ENCODE measurements around the gene PRKCE. TPM values are rescaled to one million over a fixed set of nuclear protein-coding genes. Genes with fewer than 3 reads are reported as not detected.
A peak's percentile ranks its signal among the peaks of the same experiment; 100 is the strongest.
"Not testable (repeated sequence)": the region's sequence is repeated elsewhere in the genome, so short reads cannot be mapped to it uniquely, and the experiment has no call there.

PRKCE gene
- total RNA-seq, 1 donor from 2014 or later: 62.8 TPM

- FAIRE-seq (no peak), DNase-seq (ENCODE audit: low spot score in 2 of 2) (peak in 1 of 2 donors; percentile 46)
These were observed 39.9 kb downstream of the PRKCE start for GRCh38 chr2:45691171-45691999.

DNA sequence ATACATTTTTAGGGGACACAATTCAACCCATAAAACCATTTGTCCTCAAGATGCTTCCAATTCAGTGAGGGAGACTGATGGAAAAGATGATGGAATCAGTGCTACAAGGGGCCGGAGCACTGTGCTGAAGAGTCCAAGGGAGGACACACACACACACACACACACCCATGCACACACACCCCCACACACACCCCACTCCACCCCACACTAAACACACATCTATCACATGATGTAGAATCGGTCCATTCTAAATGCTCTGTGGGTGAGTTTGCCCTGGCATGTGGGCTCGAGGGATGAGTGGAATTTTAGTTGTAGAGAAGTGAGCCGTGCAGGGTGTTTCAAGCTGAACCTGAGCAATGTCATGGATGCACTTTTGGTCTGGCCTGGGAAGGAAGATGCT, 41.1 kb downstream of the PRKCE start:
- FAIRE-seq: no peak
- no peak for DNase-seq (ENCODE audit: low spot score in 2 of 2)

DNA sequence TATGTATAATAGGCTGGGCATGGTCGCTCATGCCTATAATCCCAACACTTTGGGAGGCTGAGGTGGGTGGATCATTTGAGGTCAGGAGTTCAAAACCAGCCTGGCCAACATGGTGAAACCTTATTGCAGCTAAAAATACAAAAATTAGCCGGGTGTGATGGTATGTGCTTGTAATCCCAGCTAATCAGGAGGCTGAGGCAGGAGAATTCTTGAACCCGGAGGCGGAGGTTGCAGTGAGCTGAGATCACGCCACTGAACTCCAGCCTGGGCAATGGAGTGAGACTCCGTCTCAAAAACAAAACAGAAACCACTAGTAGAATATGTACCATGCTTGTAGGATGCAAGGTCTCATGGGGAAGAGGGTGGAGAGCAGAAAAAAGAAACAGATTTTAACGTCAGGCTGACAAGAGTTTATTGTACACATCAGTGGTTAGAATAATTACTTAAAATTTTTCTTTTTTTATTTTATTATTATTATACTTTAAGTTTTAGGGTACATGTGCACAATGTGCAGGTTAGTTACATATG, 44.1 kb downstream of the PRKCE start:
- DNase-seq (ENCODE audit: low spot score in 2 of 2); FAIRE-seq: not testable (repeated sequence)

DNA sequence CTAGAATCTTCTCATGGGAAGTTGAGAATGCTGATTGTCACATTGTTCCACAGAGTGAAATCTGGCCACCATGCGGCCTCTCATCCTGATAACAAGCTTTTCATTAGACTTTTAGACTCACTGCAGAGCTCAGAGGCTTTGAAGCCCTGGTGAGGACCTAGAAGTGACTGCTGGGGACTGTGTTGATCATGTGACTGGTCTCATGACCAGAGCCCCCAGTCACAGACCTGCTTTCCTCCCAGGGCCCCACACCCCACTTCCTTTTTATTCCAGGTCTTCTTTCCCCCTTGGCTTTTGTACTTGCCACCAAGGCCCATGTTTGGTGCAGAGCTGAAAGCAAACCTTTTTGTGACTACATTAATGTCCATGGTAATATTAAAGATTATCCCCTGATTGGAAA, 45.2 kb downstream of the PRKCE start:
- DNase-seq (ENCODE audit: low spot score in 2 of 2) (no peak), FAIRE-seq (no peak)

DNA sequence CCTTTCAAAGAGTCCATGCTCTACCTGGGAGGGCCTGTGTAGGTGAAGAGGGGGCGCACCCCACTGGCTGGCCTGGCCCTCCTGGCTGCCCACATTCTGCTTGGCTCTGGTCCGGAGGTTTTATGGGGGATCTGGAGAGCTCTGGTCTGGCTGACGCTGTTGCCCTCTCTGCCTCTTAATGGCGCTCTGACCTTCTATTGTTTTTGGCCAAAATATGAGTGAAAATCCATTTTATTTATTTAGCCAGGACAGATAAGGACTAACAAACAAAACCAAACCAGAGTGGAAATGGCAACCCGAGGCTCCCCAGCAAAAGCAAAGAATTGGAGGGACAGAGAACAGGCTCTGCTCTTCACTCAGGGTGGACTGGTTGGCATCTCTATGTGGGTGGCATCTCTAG, 45.7 kb downstream of the PRKCE start:
- FAIRE-seq (no peak), DNase-seq (ENCODE audit: low spot score in 2 of 2) (no peak)

GRCh38 chr2:45698554-45698953, 47.1 kb downstream of the PRKCE start:
- no peak for DNase-seq (ENCODE audit: low spot score in 2 of 2)
- FAIRE-seq: no peak

DNA sequence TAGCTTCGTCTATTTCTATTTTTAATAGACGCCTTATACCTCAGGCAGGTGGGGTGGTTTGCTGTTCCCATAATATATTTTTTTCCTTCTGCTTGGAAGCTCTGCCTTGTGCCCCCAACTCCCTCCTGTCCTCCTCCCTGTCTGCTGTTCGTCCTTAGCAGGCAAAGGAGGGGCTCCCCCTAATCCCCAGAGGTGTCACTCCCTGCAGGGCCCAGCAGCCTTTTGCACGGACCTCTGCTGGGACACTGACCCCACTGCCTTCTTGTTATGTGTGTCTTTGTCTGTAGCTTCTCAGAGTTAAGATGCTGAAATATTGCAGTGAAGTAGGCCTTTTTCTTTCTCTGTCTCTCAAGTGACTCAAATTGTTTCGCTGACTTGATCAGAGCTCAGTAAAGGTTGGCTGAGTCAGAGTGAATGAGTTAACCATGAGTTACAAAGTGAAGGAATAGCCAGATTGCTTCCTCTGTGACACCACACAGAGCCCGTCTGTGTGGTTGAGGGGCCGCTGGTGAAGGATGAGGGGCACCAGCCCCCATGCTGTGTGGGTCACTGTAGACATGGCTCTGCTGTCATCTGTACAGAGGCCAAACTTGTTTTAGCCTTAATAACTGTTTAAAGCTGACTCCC, 47.7 kb downstream of the PRKCE start:
- FAIRE-seq (no peak), DNase-seq (ENCODE audit: low spot score in 2 of 2) (no peak)

DNA sequence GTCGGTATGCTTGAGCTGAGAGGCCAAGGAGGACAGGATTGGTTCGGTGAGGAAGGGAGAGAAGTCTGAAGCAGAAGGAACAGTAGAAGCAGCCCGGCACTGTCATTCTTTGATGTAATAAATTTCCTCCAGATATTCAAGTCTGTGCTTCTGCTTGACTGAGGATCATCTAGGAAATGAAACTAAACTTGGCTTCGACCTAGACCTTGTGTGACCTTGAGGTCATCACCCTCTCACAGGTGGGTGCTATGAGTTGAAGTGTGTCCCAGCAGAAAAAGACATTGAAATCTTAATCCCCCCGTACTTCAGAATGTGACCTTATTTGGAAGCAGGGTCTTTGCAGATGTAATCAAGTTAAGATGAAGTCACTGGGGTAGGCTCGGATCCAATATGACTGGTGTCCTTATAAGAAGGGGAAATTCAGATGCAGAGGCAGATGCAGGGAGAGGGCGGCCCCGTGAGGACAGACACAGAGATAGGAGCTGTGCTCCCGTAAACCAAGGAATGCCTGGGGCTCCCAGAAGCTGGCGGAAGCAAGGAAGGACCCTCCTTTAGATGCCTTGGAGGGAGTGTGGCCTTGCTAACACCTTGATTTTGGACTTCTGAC, 49.0 kb downstream of the PRKCE start:
- FAIRE-seq: no peak
- no peak for DNase-seq (ENCODE audit: low spot score in 2 of 2)

- FAIRE-seq (no peak), DNase-seq (ENCODE audit: low spot score in 2 of 2) (no peak)
These were observed 53.8 kb downstream of the PRKCE start for GRCh38 chr2:45705233-45705632.

DNA sequence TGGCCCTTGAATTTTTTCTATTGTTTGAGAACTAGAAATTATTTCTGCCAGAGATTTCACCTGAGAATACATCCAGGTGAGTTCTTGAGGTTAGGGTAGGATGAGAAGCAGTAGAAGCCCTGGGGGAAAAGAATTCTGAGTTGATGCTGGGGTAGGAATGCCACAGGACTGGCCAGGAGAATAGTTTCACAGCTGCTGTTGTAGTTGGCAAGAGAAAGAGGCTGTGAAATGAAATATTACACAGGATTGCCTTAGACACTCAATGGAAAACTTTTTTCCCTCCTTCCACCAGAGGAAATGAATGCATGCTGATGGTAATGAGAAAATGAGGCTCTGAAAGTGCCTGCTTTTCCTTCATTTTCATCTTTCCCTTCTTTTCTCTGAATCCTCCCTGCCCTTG, 54.6 kb downstream of the PRKCE start:
- FAIRE-seq (no peak), DNase-seq (ENCODE audit: low spot score in 2 of 2) (no peak)

- DNase-seq (ENCODE audit: low spot score in 2 of 2) (no peak), FAIRE-seq (no peak)
These were observed 55.5 kb downstream of the PRKCE start for GRCh38 chr2:45707006-45707405.

- DNase-seq (ENCODE audit: low spot score in 2 of 2) (no peak), FAIRE-seq (no peak)
These were observed 56.2 kb downstream of the PRKCE start for GRCh38 chr2:45707661-45708060.

DNA sequence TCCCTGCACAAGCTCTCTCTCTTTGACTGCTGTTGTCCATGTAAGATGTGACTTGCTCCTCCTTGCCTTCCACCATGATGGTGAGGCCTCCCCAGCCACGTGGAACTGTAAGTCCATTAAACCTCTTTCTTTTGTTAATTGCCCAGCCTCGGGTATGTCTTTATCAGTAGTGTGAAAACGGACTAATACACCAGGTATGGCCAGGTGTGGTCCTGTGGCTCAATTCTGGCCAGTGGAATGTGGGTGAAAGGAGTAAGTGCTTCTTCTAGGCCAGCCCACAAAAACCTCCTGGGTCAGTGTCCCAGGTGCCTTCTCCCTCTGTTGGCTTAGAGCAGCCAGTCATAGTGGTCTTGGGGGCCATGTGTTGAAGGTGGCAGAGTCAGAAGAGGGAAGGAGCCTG, 57.0 kb downstream of the PRKCE start:
- DNase-seq (ENCODE audit: low spot score in 2 of 2) (no peak), FAIRE-seq (no peak)

DNA sequence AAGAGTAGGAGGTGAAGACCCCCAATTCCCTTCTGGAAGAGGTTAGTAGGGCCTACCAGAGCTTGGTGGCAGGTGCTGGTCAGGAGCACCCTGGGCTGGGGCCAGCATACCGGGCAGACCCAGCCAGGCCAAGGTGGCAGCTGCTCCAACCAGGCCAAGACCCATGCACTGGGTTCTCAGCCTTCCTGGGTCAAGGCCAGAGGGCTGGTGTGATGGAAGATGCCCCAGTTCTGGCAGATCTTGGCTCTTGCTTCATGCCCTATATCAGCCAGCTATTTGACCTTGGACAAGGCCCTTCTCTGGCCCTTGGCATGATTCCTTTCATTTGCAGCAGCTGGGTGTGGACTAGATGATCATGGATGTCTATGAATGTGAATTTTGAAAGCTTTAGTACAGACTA, 57.7 kb downstream of the PRKCE start:
- FAIRE-seq: no peak
- DNase-seq (ENCODE audit: low spot score in 2 of 2): no peak

- DNase-seq (ENCODE audit: low spot score in 2 of 2) (no peak), FAIRE-seq (no peak)
These were observed 59.0 kb downstream of the PRKCE start for GRCh38 chr2:45710468-45710867.

DNA sequence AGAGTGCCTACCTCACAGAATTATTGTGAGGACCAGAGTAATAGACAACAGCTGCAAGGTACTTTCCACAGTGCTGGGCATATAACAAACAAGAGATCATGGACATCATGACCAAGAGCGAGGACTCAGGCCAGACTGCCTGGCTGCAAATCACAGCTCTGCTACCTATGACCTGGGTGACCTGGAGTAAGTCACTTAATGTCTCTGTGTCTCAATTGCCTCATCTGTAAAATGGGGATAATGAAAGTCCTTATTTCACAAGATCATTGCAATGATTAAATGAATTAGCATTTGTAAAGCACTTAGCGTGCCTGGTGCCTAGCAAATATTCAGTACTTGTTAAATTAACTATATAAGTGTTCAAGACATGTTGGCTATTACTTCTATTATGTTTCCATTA, 59.7 kb downstream of the PRKCE start:
- no peak for DNase-seq (ENCODE audit: low spot score in 2 of 2)
- FAIRE-seq: no peak

GRCh38 chr2:45712570-45712969, 61.1 kb downstream of the PRKCE start:
- FAIRE-seq (no peak), DNase-seq (ENCODE audit: low spot score in 2 of 2) (no peak)

GRCh38 chr2:45713136-45713535, 61.7 kb downstream of the PRKCE start:
- DNase-seq (ENCODE audit: low spot score in 2 of 2): no peak
- FAIRE-seq: no peak

DNA sequence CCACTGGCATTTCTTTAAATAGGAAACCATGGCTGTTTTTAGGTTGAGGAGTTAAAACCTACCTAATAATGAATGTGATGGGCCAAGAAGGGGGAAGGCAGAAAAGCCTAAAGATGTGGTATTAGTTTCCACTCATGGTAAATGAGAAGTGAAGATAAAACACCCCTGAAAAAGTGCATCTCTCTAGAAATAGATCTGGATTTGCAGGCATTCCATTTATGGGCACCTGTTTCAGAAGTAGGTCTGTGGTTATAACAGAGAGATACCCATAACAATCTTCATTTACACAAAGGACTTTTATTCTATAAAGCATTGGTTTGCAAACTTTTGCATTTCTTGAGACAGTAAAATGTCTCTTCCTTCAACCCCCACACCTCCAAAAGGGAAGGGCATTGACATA, 62.1 kb downstream of the PRKCE start:
- FAIRE-seq: no peak
- no peak for DNase-seq (ENCODE audit: low spot score in 2 of 2)

GRCh38 chr2:45714679-45715078, 63.2 kb downstream of the PRKCE start:
- DNase-seq (ENCODE audit: low spot score in 2 of 2): no peak
- no peak for FAIRE-seq

DNA sequence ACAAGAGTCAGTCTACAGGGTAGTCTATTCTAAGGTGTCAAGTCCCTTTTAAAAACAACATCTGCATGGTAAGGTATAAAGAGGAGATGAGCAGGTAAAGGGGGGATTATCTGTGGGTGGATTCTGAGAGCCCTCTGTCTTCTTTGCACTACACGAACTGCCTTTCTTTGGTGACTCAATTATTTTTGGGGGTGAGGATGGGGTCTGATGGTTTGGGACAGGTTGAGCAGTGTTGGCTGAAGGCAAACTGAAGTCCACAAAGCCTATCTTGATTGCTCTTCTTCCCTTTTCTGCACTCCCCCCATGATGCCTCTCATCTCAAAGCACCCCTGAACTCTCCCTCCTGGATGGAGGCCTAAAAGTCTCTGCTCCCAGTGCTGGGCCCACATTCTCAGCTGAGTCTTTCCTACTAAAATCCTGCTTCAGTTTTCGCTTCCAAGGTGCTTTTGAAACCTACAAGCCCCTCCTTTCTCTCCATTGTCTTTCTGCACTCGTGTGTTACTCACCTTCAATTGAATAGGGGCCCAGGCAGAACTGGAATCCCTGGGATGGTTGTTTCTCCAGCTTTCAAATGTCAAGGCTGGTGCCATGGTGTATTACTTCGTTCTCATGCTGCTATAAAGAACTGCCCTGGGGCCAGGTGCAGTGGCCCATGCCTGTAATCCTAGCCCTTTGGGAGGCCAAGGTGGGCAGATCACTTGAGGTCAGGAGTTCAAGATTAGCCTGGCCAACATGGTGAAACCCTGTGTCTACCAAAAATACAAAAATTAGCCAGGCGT, 64.3 kb downstream of the PRKCE start:
- DNase-seq (ENCODE audit: low spot score in 2 of 2) (no peak), FAIRE-seq (no peak)

Measured in frontal cortex (tissue), 4 donors.